Transverse colon (tissue), 4 donors: ENCODE results near the gene ATP5F1D. TPM values are rescaled to one million over a fixed set of nuclear protein-coding genes. Genes with fewer than 3 reads are reported as not detected.
A peak's percentile ranks its signal among the peaks of the same experiment; 100 is the strongest.
"Not testable (repeated sequence)": the region's sequence is repeated elsewhere in the genome, so short reads cannot be mapped to it uniquely, and the experiment has no call there.

ENCODE experiments used
- DNase-seq: peaks from one replicate; pipeline ENCODE4 v3.0.0-alpha.2; 2019
- H3K27ac ChIP-seq, 4 donors: fragments of 200-600 bp; sonication (generic); 2 replicates each; pipeline ENCODE4 v1.5.1; 2016 to 2018; ENCODE audit warnings: inconsistent platforms in 4 of 4
- H3K27me3 ChIP-seq: fragments of 200-600 bp; sonication (generic); 2 replicates; pipeline ENCODE4 v1.5.1; 2017; ENCODE audit warnings: inconsistent platforms
- H3K36me3 ChIP-seq, 4 donors: fragments of 200-600 bp; sonication (generic); 2 replicates each; pipeline ENCODE4 v1.5.1; 2017 to 2019; ENCODE audit warnings: inconsistent platforms in 4 of 4
- H3K4me1 ChIP-seq, 4 donors: fragments of 200-600 bp; sonication (generic); 2 replicates each; pipeline ENCODE4 v1.5.1; 2017 to 2020; ENCODE audit warnings: inconsistent platforms in 4 of 4
- H3K4me3 ChIP-seq, 4 donors: fragments of 200-600 bp; sonication (generic); 1 replicate in 1 of 4; 2 replicates in 3 of 4; pipeline versions ENCODE4 v1.5.1 to v1.6.1; 2017 to 2019; ENCODE audit warnings: inconsistent platforms in 4 of 4
- H3K9me3 ChIP-seq, 2 donors: fragments of 200-600 bp; sonication (generic); 2 replicates each; pipeline ENCODE4 v1.5.1; 2017 to 2019; ENCODE audit warnings: inconsistent platforms in 2 of 2
- CTCF ChIP-seq, 5 experiments: fragments of 200-600 bp in 3 of 5; fragments of 450-650 bp in 2 of 5; sonication (generic) in 3 of 5; IDR thresholded peaks; 1 replicate in 2 of 5; 2 replicates in 3 of 5; pipeline ENCODE4 v1.5.1; 2016 to 2017; ENCODE audit warnings: antibody characterized with exemption in 5 of 5, inconsistent platforms in 3 of 5, mild to moderate bottlenecking in 2 of 5, moderate library complexity in 1 of 5
- EP300 ChIP-seq: sonication (generic); formaldehyde crosslinking; IDR thresholded peaks from one replicate; pipeline ENCODE4 v1.6.1; 2017; ENCODE audit warnings: antibody characterized with exemption, low read depth
- POLR2A ChIP-seq: fragments of 450-650 bp; IDR thresholded peaks from one replicate; pipeline ENCODE4 v1.6.1; 2016; ENCODE audit warnings: antibody characterized with exemption, mild to moderate bottlenecking, moderate library complexity
- POLR2AphosphoS5 ChIP-seq, 3 donors: sonication (generic); formaldehyde crosslinking; IDR thresholded peaks; one replicate each; pipeline ENCODE4 v1.6.1; 2016; ENCODE audit warnings: antibody characterized with exemption in 3 of 3
- WGBS, 2 donors: methylation state at CpG; one replicate each; pipeline ENCODE4 v1.1.5; 2018; ENCODE audit warnings: low coverage in 1 of 2; 5-methylcytosine and 5-hydroxymethylcytosine counted together
- in situ Hi-C, 4 donors: fragments of 200-750 bp; cut with MboI; loops; one replicate each; pipeline versions ENCODE4 v1.15.0 to v1.15.1; 2017; ENCODE audit warnings: low sequenced_read_pairs in 3 of 4, low pct_ligation_motif_present in 1 of 4, low pct_unique_long_range_greater_than_20kb in 1 of 4
- intact Hi-C: fragments of 100-400 bp; cut with DNase I; formaldehyde crosslinking; loops from one replicate; pipeline ENCODE4 v1.15.1; 2023; ENCODE audit warnings: low total_unique reads
- total RNA-seq, 4 donors: library from RNA; depleted of rRNA; stranded (reverse); fragments of >200 nt; gene quantifications; one replicate each; pipeline ENCODE4 v1.1.0, GENCODE V29; 2016

The ATP5F1D gene
- total RNA-seq = 100 to 1,000 TPM; 157 to 650 (median 240) TPM

- Histone ChIP-seq H3K27me3 (peaks cover 14% of the 10 kb centered on the region), H3K36me3 (no peaks in the 10 kb centered on the region), H3K4me1 (peaks cover 64 to 74% (median 69%) of the 10 kb centered on the region in 4 donors), H3K4me3 (peak within 1 kb of the TSS; percentile 86 to 98 (median 90)), H3K27ac (peak within 1 kb of the TSS; percentile 98 to 99 (median 98)), H3K9me3 (no peaks in the 10 kb centered on the region)
- in situ Hi-C loops (no loop called here), intact Hi-C loops (loop anchor here (10.0 kb wide), 2 partner anchors 137 to 217 kb away; partner anchors contain the start of genes CNN2, GPX4, RNU6-2 and TMEM259)
- WGBS, 2 donors = 0% methylated on average over 44 of the region's 79 CpGs; no CpG with 5 or more reads in 1 of the 2 donors
- TF ChIP-seq POLR2AphosphoS5 (IDR thresholded peaks at IDR 0.05) = peak; percentile 88 to 92 (median 91)
- TF ChIP-seq EP300 = no peak
- peak; percentile 96 for DNase-seq
These were observed at the start of gene ATP5F1D for GRCh38 chr19:1241417-1242095. ATP5F1D (plus strand) TSS chr19:1241751; CDS start chr19:1241851, 100 bp downstream.

- TF ChIP-seq POLR2A (no peak), CTCF (IDR thresholded peaks at IDR 0.05) (no peak), EP300 (no peak), POLR2AphosphoS5 (IDR thresholded peaks at IDR 0.05) (no peak)
- peaks cover 4 to 20% (median 19%) of the 10 kb centered on the region in 4 donors for H3K4me1 ChIP-seq
- DNase-seq = no peak
- intact Hi-C loops (loop anchor here (10.0 kb wide), 1 partner anchor 285 kb away; the partner anchor contains the start of genes KISS1R and R3HDM4), in situ Hi-C loops (no loop called here)
- WGBS, 2 donors = 89% methylated on average over 10 of the region's 10 CpGs; no CpG with 5 or more reads in 1 of the 2 donors
- H3K4me3 ChIP-seq = no peak overlapping the region
- no peak overlapping the region for H3K27ac ChIP-seq
- no peaks in the 10 kb centered on the region for H3K9me3 ChIP-seq
- H3K27me3 ChIP-seq = no peaks in the 10 kb centered on the region
- H3K36me3 ChIP-seq = no peaks in the 10 kb centered on the region
These were observed 42.0 kb upstream of the ATP5F1D start for GRCh38 chr19:1199531-1199930.

- peaks cover 9 to 27% (median 26%) of the 10 kb centered on the region in 4 donors for H3K4me1 ChIP-seq
- DNase-seq, H3K27ac ChIP-seq, H3K36me3 ChIP-seq, H3K4me3 ChIP-seq, H3K9me3 ChIP-seq, in situ Hi-C loops, H3K27me3 ChIP-seq, intact Hi-C loops: not testable (repeated sequence)
- WGBS, 2 donors = 79 to 86% methylated on average over 4 of the region's 4 CpGs
These were observed 40.9 kb upstream of the ATP5F1D start for GRCh38 chr19:1200614-1201013.

GRCh38 chr19:1205114-1206099, 36.1 kb upstream of the ATP5F1D start, which contains the start of gene STK11:
STK11 (plus strand) TSS chr19:1205778; CDS start chr19:1206914, 1,136 bp downstream.
- no peaks in the 10 kb centered on the region for H3K27me3 ChIP-seq
- no peaks in the 10 kb centered on the region for H3K9me3 ChIP-seq
- no peaks in the 10 kb centered on the region for H3K36me3 ChIP-seq
- TF ChIP-seq POLR2AphosphoS5 (IDR thresholded peaks at IDR 0.05) = peak; percentile 91
- TF ChIP-seq EP300 = no peak
- TF ChIP-seq POLR2A = peak; percentile 66
- H3K27ac ChIP-seq = peak within 1 kb of the TSS; percentile 87 to 91 (median 90)
- intact Hi-C loops (no loop called here), in situ Hi-C loops (no loop called here)
- WGBS, 2 donors = 6% methylated on average over 71 of the region's 114 CpGs; no CpG with 5 or more reads in 1 of the 2 donors
- peak within 1 kb of the TSS; percentile 49 to 93 (median 79) for H3K4me3 ChIP-seq
- peaks cover 26 to 67% (median 61%) of the 10 kb centered on the region in 4 donors for H3K4me1 ChIP-seq
- peak; percentile 99 for DNase-seq

GRCh38 chr19:1206150-1206863, 35.2 kb upstream of the ATP5F1D start:
- no peaks in the 10 kb centered on the region for H3K27me3 ChIP-seq
- no peak for DNase-seq
- peak overlapping the region; percentile 34 to 93 (median 79) for H3K4me3 ChIP-seq
- H3K36me3 ChIP-seq = no peaks in the 10 kb centered on the region
- peak overlapping the region; percentile 87 to 91 (median 89) for H3K27ac ChIP-seq
- no peak for TF ChIP-seq POLR2A
- TF ChIP-seq CTCF (IDR thresholded peaks at IDR 0.05) = no peak
- no peak for TF ChIP-seq POLR2AphosphoS5 (IDR thresholded peaks at IDR 0.05)
- no peak for TF ChIP-seq EP300
- intact Hi-C loops = no loop called here
- in situ Hi-C loops = no loop called here
- WGBS, 2 donors = 2 to 8% methylated on average over 4 to 26 of the region's 78 CpGs
- H3K9me3 ChIP-seq = no peaks in the 10 kb centered on the region
- H3K4me1 ChIP-seq = peaks cover 32 to 76% (median 66%) of the 10 kb centered on the region in 4 donors
